ENCODE results near the gene TRIM69. TPM values are rescaled to one million over a fixed set of nuclear protein-coding genes. Genes with fewer than 3 reads are reported as not detected.
A peak's percentile ranks its signal among the peaks of the same experiment; 100 is the strongest.
"Not testable (repeated sequence)": the region's sequence is repeated elsewhere in the genome, so short reads cannot be mapped to it uniquely, and the experiment has no call there.

The TRIM69 gene
- total RNA-seq, 3 donors from 2014 or later = 9.8 to 15.5 (median 13.5) TPM

GRCh38 chr15:44726136-44726535 lies 10.2 kb upstream of the TRIM69 start:
- Histone ChIP-seq H3K4me3 (peak overlapping the region in 1 of 3 donors; percentile 24), H3K36me3 (no peaks in the 10 kb centered on the region), H3K27ac (peak overlapping the region; percentile 30 to 82), H3K9me3 (no peaks in the 10 kb centered on the region), H3K27me3 (no peaks in the 10 kb centered on the region), H3K4me1 (no peaks in the 10 kb centered on the region)
- no peak for DNase-seq (ENCODE audit: low spot score in 2 of 2)
- intact Hi-C loops (cut with DNase I; ENCODE audit: low total_unique reads) = loop anchor here (2.0 kb wide), 1 partner anchor 15 kb away; the partner anchor contains the start of genes B2M and PATL2
- TF ChIP-seq POLR2AphosphoS5 (IDR thresholded peaks at IDR 0.05) = no peak
- TF ChIP-seq CTCF (IDR thresholded peaks at IDR 0.05) = no peak
- no peak for TF ChIP-seq POLR2A (IDR thresholded peaks at IDR 0.05)

- peak overlapping the region in 1 of 3 donors; percentile 24 for H3K4me3 ChIP-seq
- H3K4me1 ChIP-seq = no peaks in the 10 kb centered on the region
- H3K27me3 ChIP-seq = no peaks in the 10 kb centered on the region
- no peaks in the 10 kb centered on the region for H3K36me3 ChIP-seq
- TF ChIP-seq POLR2AphosphoS5 (IDR thresholded peaks at IDR 0.05) (peak in 1 of 3 donors; percentile 50), POLR2A (IDR thresholded peaks at IDR 0.05) (no peak), CTCF (IDR thresholded peaks at IDR 0.05) (no peak)
- H3K9me3 ChIP-seq = no peaks in the 10 kb centered on the region
- intact Hi-C loops (cut with DNase I; ENCODE audit: low total_unique reads) = loop anchor here (2.0 kb wide), 1 partner anchor 16 kb away; the partner anchor contains the start of genes B2M and PATL2
- DNase-seq (ENCODE audit: low spot score in 2 of 2) = peak in 1 of 2 donors; percentile 30
- H3K27ac ChIP-seq = peak overlapping the region; percentile 97 to 99
These were observed 9.5 kb upstream of the TRIM69 start for GRCh38 chr15:44726568-44727484.

GRCh38 chr15:44727485-44728231 lies 8.7 kb upstream of the TRIM69 start:
- peak overlapping the region in 1 of 3 donors; percentile 68 for H3K4me3 ChIP-seq
- no peak for DNase-seq (ENCODE audit: low spot score in 2 of 2)
- intact Hi-C loops (cut with DNase I; ENCODE audit: low total_unique reads) = loop anchor here (2.0 kb wide), 1 partner anchor 17 kb away; the partner anchor contains the start of genes B2M and PATL2
- H3K27ac ChIP-seq = peak overlapping the region; percentile 97 to 99
- TF ChIP-seq POLR2AphosphoS5 (IDR thresholded peaks at IDR 0.05) = no peak
- TF ChIP-seq CTCF (IDR thresholded peaks at IDR 0.05) = no peak
- no peak for TF ChIP-seq POLR2A (IDR thresholded peaks at IDR 0.05)
- H3K4me1 ChIP-seq = no peaks in the 10 kb centered on the region
- no peaks in the 10 kb centered on the region for H3K9me3 ChIP-seq
- no peaks in the 10 kb centered on the region for H3K27me3 ChIP-seq
- no peaks in the 10 kb centered on the region for H3K36me3 ChIP-seq

GRCh38 chr15:44728232-44728575 lies 8.1 kb upstream of the TRIM69 start:
- H3K4me1 ChIP-seq; intact Hi-C loops (cut with DNase I; ENCODE audit: low total_unique reads); DNase-seq (ENCODE audit: low spot score in 2 of 2): not testable (repeated sequence)

GRCh38 chr15:44728576-44729407 lies 7.5 kb upstream of the TRIM69 start:
- peak; percentile 91 to 95 for DNase-seq (ENCODE audit: low spot score in 2 of 2)
- intact Hi-C loops (cut with DNase I; ENCODE audit: low total_unique reads) = no loop called here
- Histone ChIP-seq H3K9me3 (no peaks in the 10 kb centered on the region), H3K36me3 (no peaks in the 10 kb centered on the region), H3K27me3 (no peaks in the 10 kb centered on the region), H3K4me3 (peak overlapping the region; percentile 68 to 92 (median 82)), H3K27ac (peak overlapping the region; percentile 97 to 99), H3K4me1 (no peaks in the 10 kb centered on the region)
- TF ChIP-seq POLR2AphosphoS5 (IDR thresholded peaks at IDR 0.05) = peak; percentile 68 to 93 (median 83)
- no peak for TF ChIP-seq CTCF (IDR thresholded peaks at IDR 0.05)
- peak; percentile 76 for TF ChIP-seq POLR2A (IDR thresholded peaks at IDR 0.05)

More at GRCh38 chr15:44728232-44728575, 8.1 kb upstream of the TRIM69 start:
- not testable (repeated sequence) for H3K27me3 ChIP-seq, H3K9me3 ChIP-seq, H3K36me3 ChIP-seq
- Histone ChIP-seq H3K27ac (peak overlapping the region; percentile 97 to 99), H3K4me3 (peak overlapping the region; percentile 68 to 92 (median 82))
